Heart left ventricle (tissue), 13 donors: ENCODE results near the gene C2.

Source experiments
- CTCF ChIP-seq, 12 donors: fragments of 200-600 bp; sonication (generic) in 4 of 12; IDR thresholded peaks; one replicate each; pipeline versions ENCODE4 v1.5.0 to v1.8.0; 2018 to 2022; ENCODE audit warnings: antibody characterized with exemption in 12 of 12, mild to moderate bottlenecking in 5 of 12
- POLR2A ChIP-seq, 2 donors: fragments of 450-650 bp; IDR thresholded peaks; one replicate each; pipeline ENCODE4 v1.6.1; 2017; ENCODE audit warnings: antibody characterized with exemption in 2 of 2, mild to moderate bottlenecking in 2 of 2, moderate library complexity in 2 of 2
- donor health status: ischemic (EF 13 %, LVEDD 7.1; RV severe dilation, severe dysfunction).
- donor health status: DM: no; HTN: yes; CAD: no.
- donor health status: DM: no; HTN: no; CAD: no.
- donor health status: ischemic (EF 25% LVEDD 6.9; RV normal size, moderate dysfunction).
- donor health status: ischemic (EF 25% LVEDD 5.7; RV mildly dilated, moderate dysfunction).
- donor health status: ischemic (EF 35%, LVEDD 5.7; RV mildly dilated, moderate dysfunction).
- donor health status: nonischemic (EF 11% LVEDD 7.7; RV severe dilation, severe dysfunction).
- donor health status: DM: yes; HTN: yes; CAD: no.
- donor health status: PGD.
- donor health status: ischemic (EF 29% LVEDD 5.4; RV normal size, mild dysfunction).
- donor health status: nonischemic (EF 23%, LVEDD 6.1; RV moderate dilation, normal function).

DNA sequence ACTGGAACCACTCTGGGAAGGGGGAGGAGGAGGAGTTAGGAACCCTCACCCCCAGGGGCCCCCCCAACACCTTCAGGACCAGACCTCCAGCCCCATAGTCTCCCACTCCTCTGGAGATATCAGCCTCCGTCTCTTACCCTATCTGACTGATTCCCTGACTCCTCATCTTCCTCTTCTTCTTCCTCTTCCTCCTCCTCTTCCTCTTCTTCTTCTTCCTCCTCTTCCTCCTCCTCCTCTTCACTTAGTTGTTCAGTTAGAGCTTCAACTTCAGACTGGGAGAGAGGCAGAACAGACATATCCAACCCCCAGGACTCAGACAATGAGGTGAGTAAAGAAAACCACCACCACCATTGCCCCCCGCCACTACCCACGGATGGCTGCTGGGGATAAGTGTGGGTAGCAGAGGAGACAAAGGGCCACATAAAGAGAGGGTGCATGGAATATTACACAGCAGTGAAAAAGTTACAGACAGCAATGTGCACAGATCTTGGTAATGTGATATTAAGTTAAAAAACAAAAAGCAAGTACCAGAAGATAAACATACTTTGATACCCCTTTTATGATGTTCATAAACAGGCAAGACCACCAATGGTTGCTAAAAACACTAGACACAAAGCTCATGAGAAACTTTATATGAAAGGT is 38.1 kb upstream of the C2 start:
- TF ChIP-seq CTCF (IDR thresholded peaks at IDR 0.05) = no peak
- no peak for TF ChIP-seq POLR2A (IDR thresholded peaks at IDR 0.05)
